LNCaP clone FGC (cell line): ENCODE data around the gene POC1A.
"Not testable (repeated sequence)": the region's sequence is repeated elsewhere in the genome, so short reads cannot be mapped to it uniquely, and the experiment has no call there.

Source experiments
- DNase-seq: peaks from one replicate; pipeline ENCODE4 v3.0.0-alpha.2; 2011; ENCODE audit warnings: low read depth
- H3K4me3 ChIP-seq: 2 replicates; pipeline ENCODE4 v1.5.1; 2011; ENCODE audit warnings: mild to moderate bottlenecking, low read depth, low read length, control low read depth
- TF ChIP-seq, protein P1 (sequence below): IDR thresholded peaks from 2 replicates; pipeline ENCODE4 v1.5.1; 2012; ENCODE audit warnings: mild to moderate bottlenecking; ENCODE audit not compliant: control insufficient read depth, insufficient read depth; ENCODE audit errors: extremely low read depth

The POC1A gene

DNA sequence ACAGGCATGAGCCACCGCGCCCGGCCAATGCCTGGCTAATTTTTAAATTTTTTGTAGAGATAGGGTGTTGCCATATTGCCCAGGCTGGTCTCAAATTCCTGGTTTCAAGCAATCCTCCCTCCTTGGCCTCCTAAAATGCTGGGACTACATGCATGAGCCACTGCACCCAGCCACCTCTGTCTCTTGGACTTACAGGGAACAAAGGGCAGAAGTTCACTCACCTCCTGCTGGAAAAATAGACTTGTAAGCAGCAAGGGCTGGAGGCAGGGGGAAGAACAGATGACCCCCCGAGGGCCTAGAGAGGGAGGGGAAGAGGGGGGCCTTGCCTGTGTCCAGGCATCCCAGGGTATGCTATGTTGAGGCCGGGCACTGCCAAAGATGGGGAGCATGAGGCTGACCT, 120.0 kb downstream of the POC1A start:
- no peak overlapping the region for H3K4me3 ChIP-seq
- TF ChIP-seq, protein P1, sequence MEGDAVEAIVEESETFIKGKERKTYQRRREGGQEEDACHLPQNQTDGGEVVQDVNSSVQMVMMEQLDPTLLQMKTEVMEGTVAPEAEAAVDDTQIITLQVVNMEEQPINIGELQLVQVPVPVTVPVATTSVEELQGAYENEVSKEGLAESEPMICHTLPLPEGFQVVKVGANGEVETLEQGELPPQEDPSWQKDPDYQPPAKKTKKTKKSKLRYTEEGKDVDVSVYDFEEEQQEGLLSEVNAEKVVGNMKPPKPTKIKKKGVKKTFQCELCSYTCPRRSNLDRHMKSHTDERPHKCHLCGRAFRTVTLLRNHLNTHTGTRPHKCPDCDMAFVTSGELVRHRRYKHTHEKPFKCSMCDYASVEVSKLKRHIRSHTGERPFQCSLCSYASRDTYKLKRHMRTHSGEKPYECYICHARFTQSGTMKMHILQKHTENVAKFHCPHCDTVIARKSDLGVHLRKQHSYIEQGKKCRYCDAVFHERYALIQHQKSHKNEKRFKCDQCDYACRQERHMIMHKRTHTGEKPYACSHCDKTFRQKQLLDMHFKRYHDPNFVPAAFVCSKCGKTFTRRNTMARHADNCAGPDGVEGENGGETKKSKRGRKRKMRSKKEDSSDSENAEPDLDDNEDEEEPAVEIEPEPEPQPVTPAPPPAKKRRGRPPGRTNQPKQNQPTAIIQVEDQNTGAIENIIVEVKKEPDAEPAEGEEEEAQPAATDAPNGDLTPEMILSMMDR, result no peak
- no peak for DNase-seq

DNA sequence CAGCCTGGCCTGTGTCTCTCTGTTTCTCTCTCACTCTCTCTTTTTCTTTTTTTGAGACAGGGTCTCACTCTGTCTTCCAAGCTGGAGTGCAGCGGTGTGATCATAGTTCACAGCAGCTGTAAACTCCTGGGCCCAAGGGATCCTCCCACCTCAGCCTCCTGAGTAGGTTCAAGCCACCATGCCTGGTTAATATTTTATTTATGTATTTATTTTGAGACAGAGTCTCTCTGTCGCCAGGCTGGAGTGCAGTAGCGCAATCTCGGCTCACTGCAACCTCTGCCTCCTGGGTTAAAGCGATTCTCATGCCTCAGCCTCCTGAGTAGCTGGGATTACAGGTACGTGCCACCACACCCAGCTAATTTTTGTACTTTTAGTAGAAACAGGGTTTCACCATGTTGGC, 120.5 kb downstream of the POC1A start:
- not testable (repeated sequence) for DNase-seq, H3K4me3 ChIP-seq

DNA sequence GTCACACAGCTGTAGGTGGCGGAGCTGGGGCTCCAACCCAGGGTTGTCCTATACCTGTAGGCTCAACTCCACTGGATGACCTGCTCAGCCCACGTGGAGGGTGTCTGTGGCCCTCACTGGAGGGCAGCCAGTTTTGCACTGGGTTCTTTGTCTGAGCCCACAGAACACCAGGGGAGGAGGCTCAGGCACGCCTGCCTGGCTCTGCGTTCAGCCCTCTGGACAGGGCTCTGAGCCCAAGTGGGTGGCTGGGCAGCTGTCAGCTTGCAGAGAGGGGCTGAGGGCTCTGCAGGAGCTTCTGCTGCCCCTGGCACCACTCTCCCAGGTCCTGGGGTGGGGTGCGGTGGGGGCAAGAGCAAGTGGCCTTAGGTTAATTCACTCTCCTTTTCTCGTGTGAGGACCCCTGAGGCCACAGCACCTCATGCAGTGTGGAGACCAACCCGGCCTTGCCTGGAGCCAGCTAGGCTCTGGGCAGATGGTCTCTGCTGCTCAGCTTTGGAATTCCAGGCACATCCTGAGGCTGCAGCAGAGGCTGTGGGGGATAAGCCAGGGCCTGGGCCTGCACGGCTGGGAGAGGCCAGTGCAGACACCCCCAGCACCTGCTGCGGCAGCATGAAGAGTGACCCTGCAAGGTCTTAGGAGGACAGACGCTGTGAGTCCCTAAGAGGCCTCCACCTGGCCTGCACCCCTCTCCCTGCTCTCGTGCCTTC, 121.4 kb downstream of the POC1A start:
- TF ChIP-seq, protein P1, result no peak
- no peak for DNase-seq
- H3K4me3 ChIP-seq, result no peak overlapping the region

DNA sequence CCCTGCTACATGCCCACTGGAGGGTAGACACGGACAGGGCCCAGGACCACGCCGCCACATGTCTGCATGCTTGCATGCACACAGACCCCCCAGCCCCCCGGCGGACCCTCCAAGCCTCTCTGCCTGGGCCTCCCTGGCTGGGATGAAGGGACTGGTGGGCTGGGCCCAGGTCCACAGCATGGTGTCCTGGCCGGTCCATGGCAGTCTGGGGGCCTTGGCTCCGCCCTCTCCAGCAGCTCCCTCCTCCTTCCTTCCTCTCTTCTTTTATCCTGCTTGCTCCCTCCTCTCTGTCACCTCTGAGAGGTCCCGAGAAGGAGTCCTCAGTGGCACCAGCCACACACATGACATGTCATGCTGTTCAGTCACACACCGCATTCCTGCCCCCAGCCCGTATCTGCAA, 122.3 kb downstream of the POC1A start:
- no peak overlapping the region for H3K4me3 ChIP-seq
- TF ChIP-seq, protein P1, result no peak
- no peak for DNase-seq

DNA sequence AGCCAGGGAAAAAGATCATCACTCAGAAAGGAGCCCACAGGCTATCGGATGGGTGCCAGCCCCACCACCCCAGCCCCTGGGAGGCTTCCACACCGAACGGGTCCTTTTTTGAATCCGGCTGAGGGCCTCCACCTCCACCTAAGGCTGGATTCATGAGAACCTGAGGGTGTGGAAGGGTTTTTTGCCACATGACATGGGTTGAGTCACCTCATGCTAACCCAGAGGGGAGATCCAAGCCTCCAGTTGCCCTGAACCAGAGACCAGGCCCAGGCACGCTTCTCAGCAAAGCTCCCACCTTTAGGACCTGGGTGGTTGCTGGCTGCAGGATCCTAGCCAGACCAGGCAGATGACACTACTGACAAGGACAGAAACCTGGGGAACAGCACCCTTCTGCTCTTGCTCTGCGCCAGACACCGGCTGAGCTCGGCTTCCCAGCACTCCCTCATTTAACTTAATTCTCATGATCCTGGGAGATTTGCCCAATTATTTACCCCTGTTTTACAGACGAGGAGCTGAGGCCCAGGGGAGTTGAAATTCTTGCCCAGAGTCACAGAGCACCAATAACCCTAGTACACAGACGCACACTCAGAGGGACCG, 123.4 kb downstream of the POC1A start:
- DNase-seq, result no peak
- TF ChIP-seq, protein P1, result no peak

DNA sequence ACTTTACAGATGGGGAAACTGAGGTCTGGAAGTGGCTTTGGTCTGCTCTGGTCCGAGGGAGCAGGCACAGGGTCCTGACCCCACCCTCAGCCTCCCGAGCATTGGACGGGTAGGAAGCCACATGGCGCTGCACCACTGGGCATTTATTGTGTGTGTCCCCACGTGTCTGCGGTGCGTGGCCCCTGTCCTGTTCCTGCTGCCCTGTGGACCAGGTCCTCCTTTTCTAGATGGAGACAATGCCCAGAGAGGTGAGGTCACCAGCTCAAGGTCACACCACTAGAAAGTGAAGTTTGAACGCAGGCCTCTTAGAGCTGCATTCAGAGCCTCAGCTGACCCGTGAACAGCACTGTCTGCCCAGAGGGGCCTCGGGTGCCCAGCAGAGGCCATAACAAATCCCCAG, 124.7 kb downstream of the POC1A start:
- no peak overlapping the region for H3K4me3 ChIP-seq
- TF ChIP-seq, protein P1, result no peak
- DNase-seq, result no peak

More for the DNA sequence above, 123.4 kb downstream of the POC1A start:
- H3K4me3 ChIP-seq, result no peak overlapping the region

DNA sequence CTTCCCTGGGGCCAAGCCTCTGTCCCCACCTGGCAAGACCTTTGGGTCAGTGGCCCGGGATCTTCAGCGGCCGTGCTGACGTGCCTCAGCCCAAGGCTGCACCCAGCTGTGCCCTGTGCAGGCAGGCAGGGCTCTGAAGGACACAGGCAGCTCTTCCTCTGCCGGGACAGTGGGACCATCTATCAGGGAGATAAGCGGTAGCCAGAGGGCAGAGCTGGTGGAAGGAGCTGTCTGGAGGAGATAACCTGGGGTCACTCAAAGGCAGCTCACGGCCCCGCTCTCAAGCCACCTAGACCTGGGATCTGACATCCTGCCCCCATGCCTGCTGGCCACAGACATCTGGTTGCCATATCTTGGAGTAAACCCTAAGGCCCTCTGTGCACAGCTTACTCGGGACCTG, 125.2 kb downstream of the POC1A start:
- DNase-seq, result no peak
- TF ChIP-seq, protein P1, result no peak
- H3K4me3 ChIP-seq, result no peak overlapping the region
